Natural killer cell (primary cell): Measurements from ENCODE around the gene PRSS56. TPM values are rescaled to one million over a fixed set of nuclear protein-coding genes. Genes with fewer than 3 reads are reported as not detected.

Source experiments
- ATAC-seq, 3 donors: fragments of 150-1000 bp in 2 of 3; fragments of 200-7000 bp in 1 of 3; cut with Tn5 transposase; 1 replicate in 1 of 3; 2 replicates in 2 of 3; pipeline ENCODE4 v1.10.0; 2021; ENCODE audit warnings: mild to moderate bottlenecking in 2 of 3, moderate library complexity in 2 of 3
- DNase-seq, 2 donors: peaks; one replicate each; pipeline versions ENCODE4 v3.0.0 to v3.0.0-alpha.2; 2013 to 2021; ENCODE audit warnings: mixed read lengths in 1 of 2
- H3K27ac ChIP-seq: one replicate; pipeline ENCODE4 v1.5.1; 2013; ENCODE audit warnings: mild to moderate bottlenecking, low read length
- H3K27me3 ChIP-seq: one replicate; pipeline ENCODE4 v1.6.1; 2013; ENCODE audit warnings: low read length; ENCODE audit not compliant: control insufficient read depth, insufficient read depth
- H3K36me3 ChIP-seq: one replicate; pipeline ENCODE4 v1.6.1; 2013; ENCODE audit warnings: low read length; ENCODE audit not compliant: control insufficient read depth, insufficient read depth
- H3K4me1 ChIP-seq: one replicate; pipeline ENCODE4 v1.6.1; 2013; ENCODE audit warnings: low read length; ENCODE audit not compliant: control insufficient read depth, insufficient read depth
- H3K4me3 ChIP-seq: one replicate; pipeline ENCODE4 v1.5.1; 2013; ENCODE audit warnings: low read length
- H3K9me3 ChIP-seq: one replicate; pipeline ENCODE4 v1.6.1; 2013; ENCODE audit warnings: low read length; ENCODE audit not compliant: control insufficient read depth, insufficient read depth
- H3K27ac Mint-ChIP-seq, 2 donors: one replicate each; pipeline ENCODE4 v1.8.0; 2022; ENCODE audit warnings: mild to moderate bottlenecking in 2 of 2, mixed read lengths in 2 of 2, moderate library complexity in 1 of 2
- H3K27me3 Mint-ChIP-seq, 2 donors: one replicate each; pipeline ENCODE4 v1.8.0; 2022; ENCODE audit warnings: low read depth in 2 of 2, mixed read lengths in 2 of 2
- H3K36me3 Mint-ChIP-seq: one replicate; pipeline ENCODE4 v1.8.0; 2022; ENCODE audit warnings: mixed read lengths
- H3K4me1 Mint-ChIP-seq, 2 donors: one replicate each; pipeline ENCODE4 v1.8.0; 2022; ENCODE audit warnings: mixed read lengths in 2 of 2
- H3K4me3 Mint-ChIP-seq: one replicate; pipeline ENCODE4 v1.8.0; 2022; ENCODE audit warnings: mild to moderate bottlenecking, moderate library complexity, mixed read lengths
- H3K9me3 Mint-ChIP-seq, 2 donors: one replicate each; pipeline ENCODE4 v1.8.0; 2022; ENCODE audit warnings: mixed read lengths in 2 of 2
- CTCF ChIP-seq: fragments of 200-600 bp; IDR thresholded peaks from one replicate; pipeline ENCODE4 v1.8.0; 2022; ENCODE audit warnings: antibody characterized with exemption
- WGBS: methylation state at CpG from one replicate; pipeline ENCODE4 v1.1.7; 2013; ENCODE audit warnings: missing lambda C conversion rate; ENCODE audit not compliant: insufficient coverage; 5-methylcytosine and 5-hydroxymethylcytosine counted together
- intact Hi-C: fragments of 100-400 bp; cut with micrococcal nuclease; formaldehyde crosslinking; loops from one replicate; pipeline ENCODE4 v1.14.2; 2022
- total RNA-seq, 4 donors: library from RNA; stranded (reverse); fragments of 120-200 nt in 1 of 4; gene quantifications; one replicate each; pipeline versions ENCODE4 v1.2.3 to v1.2.4, GENCODE V29; 2013 to 2022

Gene PRSS56
- total RNA-seq, 3 donors from 2014 or later (not counting 1 experiment from before 2014, with no cell fraction given): not detected

- no peak for DNase-seq
- Mint-ChIP-seq H3K27me3 (peaks cover 12 to 20% of the 10 kb centered on the region in 2 donors), H3K27ac (no peak overlapping the region), H3K4me1 (peaks cover 9 to 15% of the 10 kb centered on the region in 2 donors), H3K4me3 (no peak overlapping the region), H3K36me3 (no peaks in the 10 kb centered on the region), H3K9me3 (no peaks in the 10 kb centered on the region)
- intact Hi-C loops: no loop called here
- Histone ChIP-seq H3K27ac (no peak overlapping the region), H3K36me3 (no peaks in the 10 kb centered on the region), H3K9me3 (no peaks in the 10 kb centered on the region), H3K4me3 (no peak overlapping the region), H3K4me1 (peaks cover 40% of the 10 kb centered on the region), H3K27me3 (peaks cover 18% of the 10 kb centered on the region)
- WGBS: 81% methylated on average over 12 of the region's 13 CpGs
- ATAC-seq: no peak
- TF ChIP-seq CTCF: no peak
Measured at GRCh38 chr2:232526372-232526941, 6.3 kb downstream of the PRSS56 start.

- Histone ChIP-seq H3K27me3 (peaks cover 10% of the 10 kb centered on the region), H3K4me1 (peaks cover 27% of the 10 kb centered on the region), H3K36me3 (no peaks in the 10 kb centered on the region), H3K9me3 (no peaks in the 10 kb centered on the region), H3K4me3 (no peak overlapping the region), H3K27ac (no peak overlapping the region)
- peaks cover 11 to 18% of the 10 kb centered on the region in 2 donors for H3K27me3 Mint-ChIP-seq
- H3K36me3 Mint-ChIP-seq: no peaks in the 10 kb centered on the region
- no peak for TF ChIP-seq CTCF
- WGBS: 85% methylated on average over 6 of the region's 6 CpGs
- H3K27ac Mint-ChIP-seq: peak overlapping the region in 1 of 2 donors; percentile 77
- H3K9me3 Mint-ChIP-seq: no peaks in the 10 kb centered on the region
- intact Hi-C loops: no loop called here
- peaks cover 9 to 13% of the 10 kb centered on the region in 2 donors for H3K4me1 Mint-ChIP-seq
- DNase-seq (no peak), ATAC-seq (no peak)
- no peak overlapping the region for H3K4me3 Mint-ChIP-seq
Measured at GRCh38 chr2:232527905-232528470, 7.8 kb downstream of the PRSS56 start.

GRCh38 chr2:232528746-232529460 is 8.7 kb downstream of the PRSS56 start:
- no peaks in the 10 kb centered on the region for H3K36me3 ChIP-seq
- Mint-ChIP-seq H3K4me3 (no peak overlapping the region), H3K36me3 (no peaks in the 10 kb centered on the region), H3K27ac (peak overlapping the region in 1 of 2 donors; percentile 77), H3K4me1 (peaks cover 9 to 13% of the 10 kb centered on the region in 2 donors), H3K9me3 (no peaks in the 10 kb centered on the region), H3K27me3 (peaks cover 6 to 12% of the 10 kb centered on the region in 2 donors)
- peak in 1 of 2 donors; percentile 31 for DNase-seq
- H3K27me3 ChIP-seq: peaks cover 4% of the 10 kb centered on the region
- no peaks in the 10 kb centered on the region for H3K9me3 ChIP-seq
- H3K4me1 ChIP-seq: peaks cover 20% of the 10 kb centered on the region
- intact Hi-C loops: no loop called here
- H3K4me3 ChIP-seq: no peak overlapping the region
- peak in 2 of 3 donors; percentile 36 to 43 for ATAC-seq
- H3K27ac ChIP-seq: no peak overlapping the region
- TF ChIP-seq CTCF: no peak
- 55% methylated on average over 11 of the region's 11 CpGs for WGBS
